Calu3 (cell line): ENCODE measurements around the gene CCDC85C. TPM values are rescaled to one million over a fixed set of nuclear protein-coding genes. Genes with fewer than 3 reads are reported as not detected.

Experiments
- BruUV-seq: library from RNA; stranded (reverse); fragments of 400-500 nt; replicated peaks from 2 replicates; lab custom pipeline; 2021; lab: Mats Ljungman, UMichigan
- CTCF ChIA-PET: fragments of 300-600 bp; sonication (Branson Sonifier 250); formaldehyde crosslinking; loops from one replicate; lab custom pipeline; 2022; ENCODE audit warnings: antibody characterized with exemption; lab: Charles Lee
- DNase-seq: peaks from one replicate; pipeline ENCODE4 v3.0.0; 2022
- H3K27ac Mint-ChIP-seq: one replicate; pipeline ENCODE4 v1.8.0; 2022; ENCODE audit warnings: mixed read lengths; ENCODE audit not compliant: unreplicated experiment
- H3K27me3 Mint-ChIP-seq: one replicate; pipeline ENCODE4 v1.8.0; 2022; ENCODE audit warnings: mixed read lengths; ENCODE audit not compliant: unreplicated experiment
- H3K36me3 Mint-ChIP-seq: one replicate; pipeline ENCODE4 v1.8.0; 2022; ENCODE audit warnings: mild to moderate bottlenecking, moderate library complexity, mixed read lengths; ENCODE audit not compliant: insufficient read depth, unreplicated experiment
- H3K4me1 Mint-ChIP-seq: one replicate; pipeline ENCODE4 v1.8.0; 2022; ENCODE audit warnings: mild to moderate bottlenecking, low read depth, mixed read lengths; ENCODE audit not compliant: unreplicated experiment
- H3K4me3 Mint-ChIP-seq: one replicate; pipeline ENCODE4 v1.8.0; 2022; ENCODE audit warnings: mild to moderate bottlenecking, low read depth, moderate library complexity, mixed read lengths; ENCODE audit not compliant: unreplicated experiment
- H3K9me3 Mint-ChIP-seq: one replicate; pipeline ENCODE4 v1.8.0; 2022; ENCODE audit warnings: low read depth, mixed read lengths; ENCODE audit not compliant: unreplicated experiment
- CTCF ChIP-seq: fragments of 200-600 bp; IDR thresholded peaks from one replicate; pipeline ENCODE4 v1.8.0; 2022; ENCODE audit warnings: antibody characterized with exemption; ENCODE audit not compliant: unreplicated experiment
- intact Hi-C: fragments of 100-400 bp; cut with micrococcal nuclease; formaldehyde crosslinking; loops from one replicate; pipeline ENCODE4 v1.10.0; 2022; ENCODE audit not compliant: unreplicated experiment
- total RNA-seq: library from RNA; stranded (reverse); gene quantifications from 2 replicates; pipeline ENCODE4 v1.2.3, GENCODE V29; 2022

The CCDC85C gene
- total RNA-seq, 1 experiment from 2014 or later, result 45.1 TPM

- Mint-ChIP-seq H3K4me1 (peaks cover 2% of the 10 kb centered on the region), H3K27ac (no peak overlapping the region), H3K9me3 (no peaks in the 10 kb centered on the region), H3K27me3 (peaks cover 29% of the 10 kb centered on the region), H3K36me3 (no peaks in the 10 kb centered on the region), H3K4me3 (no peak overlapping the region)
- no TSS peak for BruUV-seq
- intact Hi-C loops, result no loop called here
- DNase-seq, result no peak
- CTCF ChIA-PET, result interaction anchor here (0.8 to 1.0 kb wide), 3 partner anchors 22 to 65 kb away, joined by 5 read pairs; no protein-coding TSS in a partner anchor
- no peak for TF ChIP-seq CTCF
Observed at GRCh38 chr14:99627510-99628381, 23.7 kb upstream of the CCDC85C start.

GRCh38 chr14:99627100-99627499 is 23.1 kb upstream of the CCDC85C start:
- Mint-ChIP-seq H3K4me3 (no peak overlapping the region), H3K4me1 (peaks cover 8% of the 10 kb centered on the region), H3K9me3 (no peaks in the 10 kb centered on the region), H3K27ac (no peak overlapping the region), H3K36me3 (no peaks in the 10 kb centered on the region), H3K27me3 (peaks cover 23% of the 10 kb centered on the region)
- no TSS peak for BruUV-seq
- no peak for TF ChIP-seq CTCF
- CTCF ChIA-PET, result no interaction called here
- intact Hi-C loops, result no loop called here
- no peak for DNase-seq

GRCh38 chr14:99626041-99626648 is 22.1 kb upstream of the CCDC85C start:
- Mint-ChIP-seq H3K36me3 (no peaks in the 10 kb centered on the region), H3K27me3 (peaks cover 19% of the 10 kb centered on the region), H3K4me1 (peaks cover 10% of the 10 kb centered on the region), H3K4me3 (no peak overlapping the region), H3K27ac (no peak overlapping the region), H3K9me3 (no peaks in the 10 kb centered on the region)
- no peak for DNase-seq
- CTCF ChIA-PET, result interaction anchor here (0.5 to 0.9 kb wide), 2 partner anchors 21 to 102 kb away, joined by 3 read pairs; no protein-coding TSS in a partner anchor
- no TSS peak for BruUV-seq
- intact Hi-C loops, result no loop called here
- no peak for TF ChIP-seq CTCF

- intact Hi-C loops, result no loop called here
- peaks cover 19% of the 10 kb centered on the region for H3K27me3 Mint-ChIP-seq
- no peak overlapping the region for H3K4me3 Mint-ChIP-seq
- H3K4me1 Mint-ChIP-seq, result peaks cover 10% of the 10 kb centered on the region
- H3K36me3 Mint-ChIP-seq, result no peaks in the 10 kb centered on the region
- DNase-seq, result no peak
- no peaks in the 10 kb centered on the region for H3K9me3 Mint-ChIP-seq
- BruUV-seq, result no TSS peak
- CTCF ChIA-PET, result no interaction called here
- TF ChIP-seq CTCF, result no peak
- no peak overlapping the region for H3K27ac Mint-ChIP-seq
Observed at GRCh38 chr14:99625476-99625875, 21.5 kb upstream of the CCDC85C start.
